GM23248 (cell line): Measurements from ENCODE around the gene ABHD12B.

Source experiments
- EZH2 ChIP-seq: fragments of 200-600 bp; sonication (generic); IDR thresholded peaks from 2 replicates; pipeline ENCODE4 v1.6.1; 2018; ENCODE audit warnings: antibody characterized with exemption, mild to moderate bottlenecking; ENCODE audit not compliant: insufficient read depth, poor library complexity, severe bottlenecking
- EZH2phosphoT487 ChIP-seq: fragments of 200-600 bp; sonication (generic); IDR thresholded peaks from 2 replicates; pipeline ENCODE4 v1.6.1; 2018; ENCODE audit warnings: antibody characterized with exemption, moderate library complexity, mild to moderate bottlenecking, low read depth; ENCODE audit not compliant: insufficient read depth

DNA sequence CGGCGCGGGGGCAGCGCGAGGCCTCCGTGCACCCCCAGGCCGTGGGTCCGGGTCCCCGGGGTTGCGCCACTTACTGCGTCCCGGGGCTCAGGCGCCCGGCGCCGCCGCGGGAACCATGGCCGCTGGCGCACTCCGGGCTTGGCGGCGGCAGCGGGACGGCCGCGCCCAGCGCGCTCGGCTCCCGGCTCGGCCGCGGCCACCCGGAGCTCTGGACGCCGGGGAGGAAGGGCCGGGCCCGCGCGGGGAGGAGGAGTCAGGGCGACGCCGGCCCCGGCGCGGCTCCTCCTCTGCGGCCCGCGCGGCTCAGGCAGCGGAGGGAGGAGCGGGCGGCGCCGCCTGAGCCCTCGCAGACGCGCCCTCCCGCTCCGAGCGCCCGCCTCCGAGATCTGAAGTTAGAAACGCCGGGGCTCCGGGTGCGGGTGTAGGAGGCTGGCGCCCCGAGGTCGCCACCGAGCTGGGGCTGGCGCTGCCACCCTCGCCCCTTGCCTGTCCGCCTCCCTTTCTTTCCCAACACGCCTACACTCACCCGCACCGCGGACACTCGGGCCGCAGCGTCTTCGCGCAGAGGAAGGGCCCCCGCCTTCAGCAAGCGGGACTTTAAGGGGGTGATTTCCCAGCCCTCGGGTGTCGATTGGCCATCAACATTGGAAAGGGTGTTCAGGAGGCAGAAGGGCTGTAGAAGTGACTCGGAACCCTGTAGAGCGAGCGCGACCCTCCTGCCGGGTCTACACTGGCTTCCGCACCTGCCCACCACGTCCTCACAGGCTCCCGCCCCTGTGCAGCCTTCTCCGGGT, 40.7 kb upstream of the ABHD12B start, which contains the start of gene NIN:
- no peak for TF ChIP-seq EZH2
- TF ChIP-seq EZH2phosphoT487 = no peak
